GM19397 (cell line): ENCODE measurements around the gene IL7R.

Source experiments
- ATAC-seq: cut with Tn5 transposase; IDR thresholded peaks from one replicate; pipeline ENCODE4 v1.9.1; 2021; ENCODE audit warnings: mild to moderate bottlenecking, moderate library complexity; ENCODE audit not compliant: unreplicated experiment

IL7R gene, protein sequence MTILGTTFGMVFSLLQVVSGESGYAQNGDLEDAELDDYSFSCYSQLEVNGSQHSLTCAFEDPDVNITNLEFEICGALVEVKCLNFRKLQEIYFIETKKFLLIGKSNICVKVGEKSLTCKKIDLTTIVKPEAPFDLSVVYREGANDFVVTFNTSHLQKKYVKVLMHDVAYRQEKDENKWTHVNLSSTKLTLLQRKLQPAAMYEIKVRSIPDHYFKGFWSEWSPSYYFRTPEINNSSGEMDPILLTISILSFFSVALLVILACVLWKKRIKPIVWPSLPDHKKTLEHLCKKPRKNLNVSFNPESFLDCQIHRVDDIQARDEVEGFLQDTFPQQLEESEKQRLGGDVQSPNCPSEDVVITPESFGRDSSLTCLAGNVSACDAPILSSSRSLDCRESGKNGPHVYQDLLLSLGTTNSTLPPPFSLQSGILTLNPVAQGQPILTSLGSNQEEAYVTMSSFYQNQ

DNA sequence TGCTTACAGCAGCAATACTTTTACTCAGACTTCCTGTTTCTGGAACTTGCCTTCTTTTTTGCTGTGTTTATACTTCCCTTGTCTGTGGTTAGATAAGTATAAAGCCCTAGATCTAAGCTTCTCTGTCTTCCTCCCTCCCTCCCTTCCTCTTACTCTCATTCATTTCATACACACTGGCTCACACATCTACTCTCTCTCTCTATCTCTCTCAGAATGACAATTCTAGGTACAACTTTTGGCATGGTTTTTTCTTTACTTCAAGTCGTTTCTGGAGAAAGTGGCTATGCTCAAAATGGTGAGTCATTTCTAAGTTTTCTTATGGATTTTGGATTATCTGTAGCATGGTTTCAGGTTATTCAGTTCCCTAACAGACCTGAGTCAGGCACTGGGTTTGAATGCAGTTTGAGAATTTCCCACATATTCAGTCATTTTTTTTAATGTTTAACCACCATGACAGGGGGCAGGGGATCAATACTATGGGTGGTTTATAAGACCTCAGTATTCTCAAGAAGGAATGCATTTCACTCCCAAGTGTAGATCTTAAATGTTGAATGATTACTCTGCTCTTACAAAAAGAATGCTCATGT is at the start of gene IL7R:
Gene IL7R (plus strand): TSS at position 127 of the 587 bp plus-strand sequence. CDS start 87 bp downstream, at position 214.
- ATAC-seq: no peak

DNA sequence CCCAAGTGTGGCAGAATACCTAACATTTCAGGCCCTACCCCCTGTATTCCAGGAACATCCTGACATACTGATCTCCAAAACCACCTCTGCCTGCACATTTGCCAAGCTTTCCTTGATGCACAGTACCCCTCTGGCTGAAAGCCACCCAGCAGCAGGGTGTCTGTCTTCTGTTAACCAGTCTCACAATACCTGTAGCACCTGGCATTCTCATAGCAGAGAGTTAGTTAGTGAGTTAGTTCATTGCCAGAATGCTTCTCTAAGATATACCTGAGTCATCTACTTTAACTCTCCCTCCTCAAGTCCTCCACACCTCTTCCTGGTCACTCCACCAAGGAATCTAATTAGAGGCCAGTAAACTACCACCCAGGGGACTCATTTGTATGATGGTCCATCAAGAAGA is 46.1 kb upstream of the IL7R start:
- no peak for ATAC-seq

DNA sequence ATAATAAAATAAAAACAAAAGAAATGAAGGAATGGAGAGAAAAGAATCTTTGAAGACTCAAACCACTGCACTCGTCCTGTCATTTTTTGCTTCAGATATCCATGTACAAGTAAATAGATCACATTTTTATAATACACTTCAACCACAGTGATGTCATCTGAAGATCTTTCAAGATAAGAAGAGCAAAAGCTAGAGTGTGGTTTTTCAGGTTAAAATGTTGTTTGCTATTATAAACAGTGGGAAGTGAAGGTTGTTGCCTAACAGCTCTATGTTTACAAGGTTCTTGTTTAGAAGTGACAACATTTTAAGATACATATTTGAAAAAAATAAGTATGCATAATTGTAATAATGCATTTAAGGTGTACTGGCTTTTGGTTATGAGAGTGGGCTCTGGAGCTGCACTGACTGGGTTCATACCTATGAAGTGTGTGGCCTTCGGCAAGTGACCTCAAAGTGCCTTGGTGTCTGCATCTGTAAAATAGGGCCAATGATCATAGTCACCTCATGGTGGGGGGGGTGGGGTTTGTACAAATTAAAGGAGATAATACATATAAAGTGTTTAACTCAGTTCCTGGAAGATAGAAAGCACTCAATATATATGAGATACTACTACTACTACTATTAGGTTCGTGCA is 45.5 kb upstream of the IL7R start:
- ATAC-seq: no peak

DNA sequence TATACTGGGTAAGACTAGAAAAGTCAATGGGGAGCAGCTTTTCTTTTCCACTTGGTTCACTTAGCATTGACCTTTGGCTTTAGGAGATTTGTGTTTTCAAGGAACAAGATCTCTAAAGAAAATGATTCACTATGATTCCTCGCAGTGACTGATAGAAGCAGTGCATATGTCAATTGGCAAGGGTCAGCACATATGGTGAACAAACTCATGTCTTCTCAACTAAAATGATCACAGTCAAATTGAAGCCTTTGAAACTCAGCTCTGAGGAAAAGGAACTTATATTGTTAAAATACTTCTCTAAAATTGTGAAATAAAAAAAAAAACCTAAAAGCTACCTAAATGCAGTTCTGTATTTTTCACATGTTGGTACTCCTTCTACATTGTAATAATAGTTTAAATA is 43.2 kb upstream of the IL7R start:
- no peak for ATAC-seq

DNA sequence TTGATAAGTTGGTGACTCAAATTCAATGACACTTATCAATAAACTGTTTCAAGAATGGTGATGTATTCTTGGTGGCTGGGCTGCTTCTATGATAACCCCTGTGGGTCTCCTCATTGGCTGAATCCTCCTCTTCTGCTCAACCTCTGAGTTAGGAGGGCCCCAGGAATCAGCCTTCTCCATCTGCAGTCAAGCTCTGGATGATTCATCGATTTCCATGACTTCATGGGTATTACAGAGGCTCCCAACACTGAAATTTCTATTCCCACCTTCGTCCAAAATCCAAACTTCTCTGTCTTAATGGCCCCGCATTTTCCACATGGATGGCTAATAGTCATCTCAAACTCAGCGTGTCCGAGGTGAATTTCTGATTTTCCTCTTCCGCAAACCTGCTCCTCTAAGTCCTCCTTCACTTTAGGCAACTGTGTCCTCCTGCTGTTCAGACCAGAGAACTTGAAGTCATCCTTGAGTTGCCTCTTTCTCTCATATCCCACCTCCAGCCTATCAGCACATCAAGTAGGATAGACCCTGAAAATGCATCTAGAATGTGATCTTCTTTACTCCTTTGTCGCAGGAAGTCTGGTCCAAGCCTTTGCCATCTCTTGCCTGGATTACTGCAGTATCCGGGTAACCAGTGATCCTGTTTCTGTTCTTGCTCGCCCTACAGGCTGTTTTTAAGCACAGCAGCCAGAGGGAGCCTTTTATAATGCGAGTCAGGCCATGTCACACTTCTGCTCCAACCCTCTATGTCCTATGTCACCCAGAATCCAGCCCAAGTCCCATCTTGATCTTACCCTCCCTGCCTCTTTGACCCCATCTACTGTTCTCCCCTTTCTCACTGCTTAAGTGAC is 41.4 kb upstream of the IL7R start:
- ATAC-seq: no peak

DNA sequence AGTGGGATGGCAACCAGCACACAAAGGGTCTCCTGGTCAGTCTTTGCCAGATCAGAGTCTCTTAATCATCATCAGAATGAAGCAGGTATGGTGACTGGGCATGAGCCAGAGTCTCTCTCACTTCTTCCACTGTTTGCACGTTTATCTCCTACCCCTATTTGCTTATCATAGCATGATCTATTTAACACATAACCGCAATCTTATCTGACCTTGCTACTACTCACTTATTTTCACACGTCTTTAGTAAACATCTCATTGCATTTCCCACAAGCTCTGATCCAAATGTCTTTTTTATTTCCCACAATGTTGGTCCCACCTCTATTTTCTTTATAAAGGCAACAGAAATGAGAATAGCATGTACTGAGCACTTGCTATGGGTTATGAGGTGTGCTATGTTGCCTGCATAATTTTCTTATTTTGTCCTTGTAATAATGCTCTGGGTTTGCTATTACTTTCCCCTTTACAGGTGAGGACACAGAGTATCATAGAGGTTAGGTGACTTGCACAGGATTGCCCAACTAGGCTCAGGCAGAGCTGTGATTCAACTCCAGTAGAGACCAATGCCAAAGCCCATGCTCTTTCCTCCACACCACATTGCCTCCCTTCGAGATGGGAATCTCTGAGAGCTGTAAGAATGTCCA is 39.7 kb upstream of the IL7R start:
- ATAC-seq: no peak

DNA sequence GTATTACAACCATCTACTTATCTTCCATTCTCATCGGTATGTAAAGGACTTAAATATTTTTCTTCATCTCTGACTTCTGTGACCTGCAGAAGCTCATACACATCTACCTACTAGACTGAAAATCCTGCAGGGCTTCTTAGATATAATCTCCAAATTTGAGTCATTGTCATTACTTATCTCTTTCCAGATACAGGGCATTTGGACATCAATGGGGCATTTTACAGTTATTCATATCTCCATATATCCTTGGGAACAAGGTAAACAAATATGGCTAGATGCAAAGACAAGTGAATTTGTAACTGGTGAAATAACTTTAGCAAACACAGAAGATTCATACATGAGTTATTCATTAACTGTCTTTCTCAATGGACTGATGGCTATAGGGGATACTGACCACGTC is 37.7 kb upstream of the IL7R start:
- no peak for ATAC-seq

DNA sequence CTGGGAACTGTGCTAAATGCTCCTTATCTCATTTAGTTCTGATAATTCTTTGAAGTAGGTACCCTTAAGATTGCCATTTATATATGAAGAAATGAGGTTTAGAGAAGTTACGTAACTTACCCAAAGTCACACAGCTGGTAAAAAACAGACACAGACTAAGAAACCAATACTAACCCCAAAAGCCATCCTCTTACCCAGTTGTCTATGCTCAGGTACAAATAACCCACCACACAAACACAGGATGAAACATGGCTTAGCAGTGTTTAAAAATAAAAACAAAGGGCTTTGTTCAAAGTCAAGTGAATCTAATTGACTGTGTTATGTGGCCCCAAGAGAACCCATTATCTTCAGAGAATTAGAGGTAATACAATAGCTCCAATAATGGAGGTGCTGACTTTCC is 37.0 kb upstream of the IL7R start:
- no peak for ATAC-seq

DNA sequence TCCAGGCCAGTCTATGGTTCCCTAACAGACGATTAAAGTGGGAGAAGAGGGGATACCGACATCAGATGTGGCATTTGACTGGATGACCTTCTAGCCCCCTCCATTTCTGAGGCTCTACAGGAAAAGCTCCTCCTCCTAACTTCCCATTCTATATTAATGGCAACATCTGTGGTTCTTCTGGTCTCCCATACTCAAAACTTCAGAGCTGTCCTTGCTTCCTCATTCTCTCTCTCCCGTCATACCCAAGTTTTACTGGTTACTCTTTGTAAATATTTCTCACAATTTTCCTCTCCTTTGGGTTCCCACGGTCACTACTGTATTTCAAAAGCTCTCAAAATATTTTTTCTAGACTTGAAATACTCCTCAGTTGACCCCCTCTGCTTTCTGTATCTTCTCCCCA is 36.0 kb upstream of the IL7R start:
- ATAC-seq: no peak

DNA sequence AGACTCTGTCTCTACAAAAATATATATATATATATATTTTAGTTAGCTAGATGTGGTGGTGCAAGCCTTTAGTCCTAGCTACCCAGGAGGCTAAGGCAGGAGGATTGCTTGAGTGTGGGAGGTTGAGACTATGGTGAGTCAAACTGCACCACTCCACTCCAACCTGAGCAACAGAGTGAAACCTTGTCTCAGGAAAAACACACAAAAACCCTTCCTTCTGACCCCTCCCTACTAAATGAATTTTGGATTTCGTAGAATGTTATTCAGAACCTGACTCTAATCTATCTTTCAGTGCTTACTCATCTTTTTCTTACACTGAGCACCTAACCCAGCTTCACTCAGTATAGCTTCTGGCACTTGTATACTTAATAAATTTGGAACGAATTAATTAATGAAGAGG is 35.2 kb upstream of the IL7R start:
- no peak for ATAC-seq

DNA sequence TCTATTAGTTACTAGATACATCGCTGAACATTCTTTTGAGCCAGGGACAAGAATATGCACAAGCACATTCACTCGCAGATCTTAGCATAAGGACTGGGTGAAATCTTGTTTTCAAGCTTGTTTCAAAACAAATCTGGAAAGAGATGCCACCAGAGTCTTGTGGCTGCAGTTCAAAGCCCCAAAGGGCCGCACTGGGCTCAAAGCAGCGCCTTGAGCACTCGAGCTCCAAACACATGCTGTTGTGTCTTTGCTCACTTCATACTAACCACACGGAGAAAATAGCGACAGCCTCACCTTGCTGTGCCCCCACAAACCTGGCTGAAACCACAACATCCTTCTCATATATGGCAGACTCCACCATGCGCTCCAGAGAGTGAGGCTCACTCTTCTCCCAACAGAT is 34.2 kb upstream of the IL7R start:
- ATAC-seq: no peak

DNA sequence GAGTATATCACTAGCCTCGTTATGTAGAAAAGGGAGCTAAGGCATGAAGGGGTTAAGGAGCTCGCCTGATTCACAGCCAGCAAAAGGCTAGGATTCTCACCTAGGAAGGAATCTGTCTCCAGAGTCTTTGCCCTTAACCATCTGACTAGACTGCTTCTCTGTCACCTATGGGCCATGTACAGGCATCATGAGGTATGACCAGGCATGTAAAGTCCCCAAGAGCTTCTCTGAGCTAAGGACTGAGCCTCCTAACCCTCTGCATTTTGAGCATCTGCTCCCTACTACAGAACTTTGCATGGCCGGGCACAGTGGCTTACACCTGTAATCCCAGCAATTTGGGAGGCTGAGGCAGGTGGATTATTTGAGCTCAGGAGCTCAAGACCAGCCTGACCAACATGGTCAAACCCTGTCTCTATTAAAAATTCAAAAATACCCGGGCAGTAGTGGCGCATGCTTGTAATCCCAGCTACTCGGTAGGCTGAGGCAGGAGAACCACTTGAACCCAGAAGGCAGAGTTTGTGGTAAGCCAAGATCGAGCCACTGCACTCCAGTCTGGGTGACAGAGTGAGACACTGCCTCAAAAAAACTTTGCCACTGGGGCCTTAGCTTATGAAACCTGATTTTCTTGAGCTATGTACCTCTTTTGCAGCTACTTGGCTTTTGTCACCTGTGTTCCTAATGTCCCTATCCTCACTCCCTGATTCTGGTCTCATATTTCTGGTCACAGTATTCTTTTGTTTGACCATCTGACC is 33.2 kb upstream of the IL7R start:
- no peak for ATAC-seq

DNA sequence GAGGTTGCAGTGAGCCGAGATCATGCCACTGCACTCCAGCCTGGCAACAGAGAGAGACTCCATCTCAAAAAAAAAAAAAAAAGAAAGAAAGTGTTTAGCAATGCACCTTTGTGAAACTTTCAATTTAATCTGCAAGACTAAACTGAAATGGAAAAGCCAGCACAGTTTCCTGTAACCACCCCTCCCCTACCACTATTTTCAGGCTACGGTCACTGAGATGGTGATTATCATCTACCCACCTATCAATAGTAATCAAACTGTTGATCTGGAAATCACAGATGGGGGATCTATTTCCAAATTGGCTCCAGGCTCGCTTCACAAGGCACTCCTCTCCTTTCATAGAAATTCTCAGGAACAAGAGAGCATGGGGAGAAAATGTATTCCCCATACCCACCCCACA is 30.6 kb upstream of the IL7R start:
- no peak for ATAC-seq

DNA sequence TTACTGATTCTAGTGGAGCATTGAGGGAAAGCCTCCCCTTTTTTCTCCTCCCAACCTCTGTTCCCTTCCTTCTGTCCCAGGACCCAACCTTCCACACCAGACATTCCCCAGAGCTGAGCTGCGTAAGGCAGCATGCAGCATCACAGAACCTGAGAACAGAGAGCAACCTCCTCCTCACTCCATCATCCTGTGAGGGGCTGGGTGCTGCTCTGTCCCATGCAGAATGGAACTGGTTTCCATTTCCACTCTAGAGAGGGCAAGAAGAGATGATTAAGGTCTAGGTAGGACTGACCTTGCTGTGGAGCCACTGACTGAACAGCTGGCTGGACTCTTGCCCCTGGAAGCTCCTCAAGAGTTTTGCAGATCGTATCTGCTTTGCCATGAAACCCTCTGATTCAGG is 30.1 kb upstream of the IL7R start:
- no peak for ATAC-seq

DNA sequence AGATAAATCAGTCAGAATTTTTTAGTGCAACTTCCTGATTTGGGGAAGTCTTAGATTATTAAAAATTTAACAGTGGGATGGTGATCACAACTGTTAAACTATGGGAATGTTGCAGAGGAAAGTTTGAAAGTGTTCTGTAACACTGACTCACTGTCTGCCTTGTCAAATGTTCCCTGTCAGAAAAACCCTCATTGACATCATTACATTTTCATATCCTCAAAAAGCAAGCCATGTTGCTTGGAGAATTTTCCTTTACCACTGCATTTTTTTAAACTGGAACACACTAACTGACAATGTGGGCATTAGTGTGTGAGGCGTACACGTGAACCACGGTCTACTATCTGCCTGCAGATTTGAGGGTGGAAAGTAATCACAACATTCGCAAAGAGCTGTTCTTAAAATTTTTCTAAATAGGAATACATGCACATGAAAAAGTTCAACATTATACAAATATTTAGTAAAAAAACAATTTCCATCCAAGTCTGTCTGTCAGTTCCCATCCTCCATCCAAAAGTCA is 28.6 kb upstream of the IL7R start:
- ATAC-seq: no peak

DNA sequence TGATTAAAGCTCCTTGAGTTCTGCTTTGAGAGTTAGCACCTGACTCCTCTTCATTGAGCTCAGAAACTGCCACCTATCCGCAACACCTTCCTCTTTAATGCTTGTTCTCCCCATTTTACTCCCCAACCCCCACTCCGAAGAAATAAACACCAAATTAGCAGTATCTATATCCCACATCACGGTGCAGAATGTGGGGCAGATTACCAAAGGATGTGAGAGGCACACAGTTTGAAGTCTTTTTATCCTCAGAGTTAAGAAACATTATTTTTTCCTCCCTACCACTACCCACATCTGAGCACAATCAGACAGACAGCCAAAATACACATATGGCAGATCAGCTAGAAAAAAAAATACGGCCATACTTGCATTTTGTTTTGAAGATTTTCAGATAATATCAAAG is 26.1 kb upstream of the IL7R start:
- no peak for ATAC-seq

DNA sequence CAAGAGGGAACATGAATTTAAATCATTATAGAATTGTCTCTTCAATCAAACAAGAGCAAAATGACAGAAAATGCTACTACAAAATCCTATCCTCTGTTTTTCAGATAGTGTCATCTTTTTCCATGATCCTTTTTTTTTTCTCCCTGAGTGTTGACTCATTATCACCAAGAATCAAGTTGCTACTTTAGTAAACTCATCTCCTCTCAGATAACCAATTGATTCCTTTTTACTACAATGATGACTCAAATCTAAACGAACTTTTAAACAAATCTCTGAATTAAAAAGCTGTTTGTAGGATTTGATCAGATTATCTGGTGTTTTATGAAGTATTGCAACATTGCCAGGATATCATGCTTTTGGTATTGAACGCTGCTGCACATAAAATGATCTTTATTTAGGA is 23.9 kb upstream of the IL7R start:
- no peak for ATAC-seq

DNA sequence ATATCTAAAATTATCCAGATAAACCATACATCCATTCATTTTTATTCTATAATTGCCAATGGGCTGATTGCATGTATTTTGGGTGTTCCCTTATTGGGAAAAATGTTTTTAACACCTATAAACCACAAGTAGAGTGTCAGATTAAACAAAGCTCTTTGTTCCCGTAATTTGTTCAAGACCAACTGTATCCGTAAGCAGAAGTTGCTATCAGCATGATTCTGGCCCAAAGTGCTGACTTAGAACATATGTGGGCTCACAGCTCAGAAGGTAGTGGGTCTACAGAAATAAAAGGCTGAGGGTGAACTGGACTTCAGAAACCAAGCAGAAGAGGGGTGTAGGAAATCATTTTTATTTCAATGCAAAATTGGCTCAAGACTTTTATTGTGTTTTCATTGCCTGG is 23.5 kb upstream of the IL7R start:
- no peak for ATAC-seq

DNA sequence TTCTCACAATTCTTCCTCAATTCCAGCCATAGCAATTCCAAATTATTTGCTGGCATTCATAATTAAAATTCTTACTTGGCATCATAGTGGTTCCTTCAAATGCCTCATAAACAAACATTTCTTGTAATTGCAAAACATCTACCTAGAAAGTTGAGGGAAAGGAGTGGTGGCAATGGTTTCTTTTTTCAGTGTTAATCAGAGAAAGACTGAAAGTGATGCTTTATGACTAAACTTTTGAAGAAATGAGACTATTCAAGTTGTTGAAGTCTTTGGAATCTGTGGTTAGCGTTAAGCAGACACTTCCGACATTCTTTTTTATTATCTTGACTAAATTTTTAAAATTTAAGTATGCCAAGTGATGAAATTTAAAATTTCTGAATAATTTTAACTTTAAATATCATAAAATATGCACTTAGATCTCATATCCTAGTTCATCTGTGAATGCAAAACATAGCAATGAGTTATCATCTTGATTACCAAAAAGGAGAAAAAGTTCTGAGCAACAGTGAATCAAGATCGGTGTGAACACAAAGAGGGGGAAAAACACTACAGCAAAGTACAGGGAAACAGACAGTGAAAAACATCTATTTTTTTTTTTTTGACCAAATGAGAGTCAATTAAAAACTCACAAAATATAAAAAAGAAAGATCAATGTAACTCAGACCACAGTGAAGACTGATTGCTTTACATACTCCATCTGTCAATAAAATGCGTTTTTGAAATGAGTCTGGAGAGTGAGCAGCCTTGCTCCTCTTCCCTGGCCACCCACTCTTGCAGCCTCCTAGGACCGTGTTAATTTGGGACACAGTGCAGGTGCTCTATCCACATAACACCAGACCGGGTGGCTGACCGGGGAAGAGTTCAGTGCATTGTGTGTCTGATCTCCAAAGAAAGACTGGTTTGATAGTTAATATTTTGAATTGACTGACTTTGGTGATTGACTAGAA is 20.6 kb upstream of the IL7R start:
- ATAC-seq: no peak
